HG03520 (cell line): ENCODE results near the gene GUCA1A.
"Not testable (repeated sequence)": the region's sequence is repeated elsewhere in the genome, so short reads cannot be mapped to it uniquely, and the experiment has no call there.

Experiments
- ATAC-seq: cut with Tn5 transposase; IDR thresholded peaks from one replicate; pipeline ENCODE4 v1.9.1; 2021; ENCODE audit warnings: mild to moderate bottlenecking, moderate library complexity; ENCODE audit not compliant: unreplicated experiment

The GUCA1A gene

DNA sequence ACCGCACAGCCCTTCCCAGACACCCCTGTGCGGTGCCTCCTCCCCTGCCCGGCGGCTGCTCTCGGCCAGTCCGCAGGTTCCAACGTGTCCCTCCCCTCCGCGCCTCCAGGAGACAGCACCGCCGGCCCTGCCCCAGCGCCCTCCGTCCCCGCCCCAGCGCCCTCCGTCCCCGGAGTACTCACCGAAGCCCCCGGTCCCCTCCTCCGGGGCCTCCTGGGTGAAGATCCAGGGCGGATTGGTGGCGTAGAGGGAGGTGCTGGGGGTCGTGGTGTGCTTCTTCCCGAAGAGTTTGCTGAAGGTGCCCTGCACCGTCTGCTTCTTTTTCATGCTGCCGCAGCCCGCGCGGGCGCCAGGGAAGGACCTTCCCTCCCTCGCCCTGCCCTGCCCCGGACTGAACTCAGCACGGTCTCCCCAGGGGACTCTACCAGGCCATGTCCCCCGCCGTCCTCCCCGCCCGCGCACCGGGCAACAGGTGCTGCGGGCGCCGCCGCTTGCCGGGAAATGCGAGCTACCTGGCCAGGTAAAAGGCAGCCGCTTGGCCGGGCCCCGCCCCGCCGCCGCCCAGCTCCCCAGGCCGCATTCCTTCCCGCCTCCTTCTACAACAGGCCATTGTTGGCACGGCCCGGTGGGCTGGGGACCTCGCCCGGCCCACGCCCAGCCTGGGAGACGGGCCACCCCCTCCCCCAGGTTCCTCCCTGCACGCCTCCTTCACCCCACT lies 30.9 kb upstream of the GUCA1A start, which contains the start of gene C6orf132:
Gene C6orf132 (minus strand): TSS at position 503 of the 718 bp plus-strand sequence. CDS start 176 bp downstream, at position 327.
- ATAC-seq: no peak

- no peak for ATAC-seq
Measured at GRCh38 chr6:42147138-42147562, 26.0 kb upstream of the GUCA1A start.

DNA sequence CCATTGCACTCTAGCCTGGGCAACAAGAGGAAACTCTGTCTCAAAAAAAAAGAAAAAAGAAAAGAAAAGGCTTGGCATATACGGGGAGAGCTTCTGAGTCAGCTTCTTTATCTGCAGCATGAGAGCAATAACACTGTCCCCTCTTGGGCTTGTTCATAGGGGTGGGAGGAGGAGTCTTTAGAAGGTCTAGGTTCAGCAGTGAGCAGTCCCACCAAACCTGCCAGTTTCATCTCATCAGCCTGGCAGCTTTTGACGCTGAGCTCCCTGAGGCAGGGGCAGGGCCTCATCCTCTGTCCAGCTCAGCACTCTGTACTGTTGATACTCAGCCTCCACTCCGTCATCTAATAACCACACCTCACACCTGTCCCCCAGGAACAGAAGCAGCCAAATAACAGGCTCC lies 25.1 kb upstream of the GUCA1A start:
- no peak for ATAC-seq

DNA sequence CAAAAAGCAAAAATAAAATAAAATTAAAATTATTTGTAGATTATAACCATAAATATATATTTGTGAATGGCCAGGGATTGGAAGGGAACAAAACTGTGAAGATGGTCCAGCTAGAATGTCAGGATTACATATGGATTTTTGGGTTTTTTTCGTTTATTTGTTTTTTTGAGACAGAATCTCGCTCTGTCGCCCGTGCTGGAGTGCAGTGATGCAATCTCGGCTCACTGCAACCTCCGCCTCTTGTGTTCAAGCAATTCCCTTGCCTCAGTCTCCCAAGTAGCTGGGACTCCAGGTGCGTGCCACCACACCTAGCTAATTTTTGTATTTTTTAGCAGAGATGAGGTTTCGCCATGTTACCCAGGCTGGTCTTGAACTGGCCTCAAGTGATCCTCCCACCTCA lies 22.9 kb upstream of the GUCA1A start:
- ATAC-seq: no peak

DNA sequence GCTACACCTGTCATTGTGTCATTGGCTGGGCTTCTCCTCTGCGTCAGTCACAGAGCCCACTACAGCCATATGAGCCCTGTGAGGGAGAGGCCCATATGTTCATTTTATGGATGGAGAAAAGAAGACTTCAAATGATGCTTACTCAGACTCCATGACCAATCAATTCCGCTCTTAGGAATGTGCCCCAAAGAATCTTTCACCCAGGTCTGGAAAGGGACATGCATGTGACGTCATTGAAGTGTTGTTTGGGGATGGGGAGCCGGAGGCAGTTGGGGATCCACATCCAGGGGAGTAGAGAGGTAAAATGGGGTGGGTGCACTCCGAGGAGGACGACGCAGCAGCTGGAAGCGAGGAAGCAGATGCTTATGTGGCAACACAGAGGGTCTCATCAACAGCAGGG lies 21.1 kb upstream of the GUCA1A start:
- ATAC-seq: no peak

GRCh38 chr6:42152528-42153213 lies 20.5 kb upstream of the GUCA1A start:
- ATAC-seq: not testable (repeated sequence)

GRCh38 chr6:42153921-42154320 lies 19.2 kb upstream of the GUCA1A start:
- ATAC-seq: no peak

DNA sequence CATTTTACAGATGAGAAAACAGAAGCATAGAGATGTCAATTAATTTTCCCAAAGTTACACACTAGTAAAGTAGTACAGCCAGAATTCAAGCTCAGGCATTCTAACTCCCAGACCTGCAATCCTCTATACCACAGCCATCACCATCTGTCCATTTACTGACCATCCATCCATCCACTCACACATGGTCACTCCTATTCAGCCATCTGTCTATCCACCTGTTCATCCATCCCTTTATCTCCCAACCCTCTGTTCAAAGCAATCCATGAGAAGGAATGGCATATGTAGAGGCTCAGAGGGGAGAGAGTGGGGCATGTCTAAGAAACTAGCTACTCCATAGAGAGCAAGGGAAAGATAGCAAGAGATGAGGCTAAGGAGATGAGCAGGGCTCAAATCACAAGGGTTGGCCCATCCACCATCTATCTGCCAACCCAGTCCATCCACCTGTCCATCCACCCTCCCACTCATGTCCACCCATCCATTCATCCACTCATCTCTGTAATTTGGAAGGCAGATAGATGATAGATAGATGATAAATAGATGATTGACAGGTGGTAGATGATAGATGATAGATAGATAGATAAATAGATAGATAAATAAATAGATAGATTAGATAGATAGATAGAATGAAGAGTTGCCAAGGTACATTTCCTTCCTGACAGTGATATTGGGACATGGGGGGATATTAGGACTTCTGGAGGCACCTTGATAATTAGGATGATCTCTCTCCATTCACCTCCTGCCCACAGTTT lies 18.5 kb upstream of the GUCA1A start:
- no peak for ATAC-seq

DNA sequence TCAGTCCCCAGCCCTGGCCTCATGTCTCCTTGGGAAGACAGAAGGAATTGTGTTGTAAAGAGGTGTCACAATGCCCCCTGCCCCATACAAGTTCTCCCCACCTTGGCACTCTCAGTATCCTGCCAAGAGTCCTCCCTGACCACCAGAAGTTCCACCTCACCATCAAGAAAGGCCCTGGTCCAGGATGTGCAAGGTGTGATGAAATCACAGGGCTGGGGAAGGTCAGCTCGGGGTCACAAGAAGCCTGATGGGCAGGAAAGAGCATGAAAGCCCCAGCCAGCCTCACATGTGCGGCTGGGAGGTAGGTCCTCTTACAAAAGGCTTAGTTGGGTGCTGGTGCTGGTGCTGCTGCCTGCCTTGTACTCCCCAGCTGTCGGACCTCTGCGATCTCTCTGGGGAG lies 17.9 kb upstream of the GUCA1A start:
- no peak for ATAC-seq

DNA sequence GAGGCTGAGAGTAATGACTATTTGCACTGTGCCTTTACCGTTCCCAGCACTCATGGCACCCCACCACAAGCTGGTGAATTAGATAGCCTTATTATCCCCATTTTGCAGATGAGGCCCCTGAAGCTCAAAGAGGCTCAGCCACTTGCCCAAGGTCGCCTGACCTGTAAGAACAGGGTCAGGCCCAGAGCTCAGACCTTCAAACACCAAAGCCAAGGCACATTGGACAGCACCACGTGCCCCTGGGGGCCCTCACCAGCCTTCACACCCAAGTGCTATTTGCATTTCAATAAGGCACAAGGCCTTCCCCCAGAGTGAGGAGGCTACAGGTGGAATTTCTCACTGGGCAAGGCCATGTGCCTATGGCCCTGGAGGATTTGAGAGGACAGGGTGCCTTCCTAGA lies 16.5 kb upstream of the GUCA1A start:
- ATAC-seq: no peak

- no peak for ATAC-seq
Measured at GRCh38 chr6:42158011-42158410, 15.2 kb upstream of the GUCA1A start.

GRCh38 chr6:42158631-42159030 lies 14.5 kb upstream of the GUCA1A start:
- no peak for ATAC-seq

DNA sequence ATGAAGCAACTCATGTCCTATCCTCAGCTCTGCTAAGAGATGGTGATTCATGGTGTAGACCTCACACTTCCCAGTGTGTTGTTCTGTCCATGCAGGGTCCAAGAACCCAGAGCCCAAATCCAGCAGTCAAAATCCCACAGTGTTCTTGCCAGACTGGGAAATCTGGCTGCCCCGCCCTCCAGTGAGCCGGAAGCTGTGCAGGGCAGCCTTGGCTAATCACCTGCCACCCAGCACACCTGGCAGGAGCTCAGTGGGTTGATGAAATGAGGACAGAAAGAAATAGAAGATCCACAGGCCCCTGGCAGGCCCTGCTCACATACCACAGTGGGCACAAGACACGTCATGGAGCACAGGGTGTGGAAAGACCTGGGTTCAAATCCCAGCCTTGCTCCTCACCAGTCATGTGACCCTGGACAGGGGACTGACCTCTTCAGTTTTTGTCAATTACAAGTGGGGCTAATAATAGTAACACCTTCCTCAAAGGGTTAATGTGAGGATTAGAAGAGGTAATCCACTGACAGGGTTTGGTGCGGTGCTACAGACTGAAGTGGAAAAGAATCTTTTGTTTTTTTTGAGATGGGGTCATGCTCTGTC lies 13.6 kb upstream of the GUCA1A start:
- no peak for ATAC-seq

GRCh38 chr6:42162384-42162783 lies 10.8 kb upstream of the GUCA1A start:
- no peak for ATAC-seq

GRCh38 chr6:42162812-42163211 lies 10.4 kb upstream of the GUCA1A start:
- no peak for ATAC-seq

DNA sequence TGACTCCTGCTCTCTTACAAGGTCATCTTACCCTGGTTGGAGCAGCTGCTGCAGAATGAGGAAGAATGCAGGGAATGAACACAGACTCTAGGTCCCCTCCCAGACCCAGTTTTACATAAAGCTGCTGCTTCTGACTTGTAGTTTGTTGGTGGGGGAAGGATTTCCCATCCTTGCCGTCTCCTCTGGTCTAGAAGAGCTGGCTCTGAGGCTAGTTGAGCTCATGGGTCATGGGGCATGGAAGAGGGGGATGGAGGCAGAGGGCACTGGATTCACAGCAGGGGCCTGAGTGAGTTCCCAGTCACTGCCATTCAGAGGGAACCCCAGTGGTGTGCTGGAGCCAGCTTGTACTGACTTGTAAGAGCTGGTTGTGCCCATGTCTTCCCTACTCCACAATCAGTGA lies 9.2 kb upstream of the GUCA1A start:
- ATAC-seq: no peak

GRCh38 chr6:42165016-42165415 lies 8.1 kb upstream of the GUCA1A start:
- ATAC-seq: no peak

- no peak for ATAC-seq
Measured at GRCh38 chr6:42166444-42167141, 6.6 kb upstream of the GUCA1A start.

- no peak for ATAC-seq
Measured at GRCh38 chr6:42168650-42169049, 4.5 kb upstream of the GUCA1A start.

DNA sequence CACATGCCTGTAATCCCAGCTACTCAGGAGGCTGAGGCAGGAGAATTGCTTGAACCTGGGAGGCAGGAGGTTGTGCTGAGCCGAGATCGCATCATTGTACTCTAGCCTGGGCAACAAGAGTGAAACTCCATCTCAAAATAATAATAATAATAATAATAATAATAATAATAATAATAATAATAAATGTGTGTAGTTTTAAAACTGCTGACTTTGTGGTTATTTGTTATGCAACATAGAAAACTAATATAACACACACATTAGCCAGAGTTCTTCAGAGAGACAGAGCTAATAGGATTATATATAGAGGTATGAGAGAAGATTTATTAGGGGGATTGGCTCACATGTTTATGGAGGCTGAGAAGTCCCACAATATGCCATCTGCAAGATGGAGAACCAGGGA lies 3.4 kb upstream of the GUCA1A start:
- ATAC-seq: not testable (repeated sequence)
